A549 treated with dexamethasone at 1 μM for 4 hours (cell line): ENCODE measurements around the gene SPSB4. TPM values are rescaled to one million over a fixed set of nuclear protein-coding genes. Genes with fewer than 3 reads are reported as not detected.

Experiments used
- total RNA-seq: library from RNA; stranded (reverse); fragments of 200-300 nt; extraction: Qiagen RNA extraction; gene quantifications from 5 replicates; pipeline ENCODE4 v1.2.3, GENCODE V29; 2022

The SPSB4 gene
- total RNA-seq, result 0.10 to 0.25 TPM (median 0.16 TPM) in 5 replicates

DNA sequence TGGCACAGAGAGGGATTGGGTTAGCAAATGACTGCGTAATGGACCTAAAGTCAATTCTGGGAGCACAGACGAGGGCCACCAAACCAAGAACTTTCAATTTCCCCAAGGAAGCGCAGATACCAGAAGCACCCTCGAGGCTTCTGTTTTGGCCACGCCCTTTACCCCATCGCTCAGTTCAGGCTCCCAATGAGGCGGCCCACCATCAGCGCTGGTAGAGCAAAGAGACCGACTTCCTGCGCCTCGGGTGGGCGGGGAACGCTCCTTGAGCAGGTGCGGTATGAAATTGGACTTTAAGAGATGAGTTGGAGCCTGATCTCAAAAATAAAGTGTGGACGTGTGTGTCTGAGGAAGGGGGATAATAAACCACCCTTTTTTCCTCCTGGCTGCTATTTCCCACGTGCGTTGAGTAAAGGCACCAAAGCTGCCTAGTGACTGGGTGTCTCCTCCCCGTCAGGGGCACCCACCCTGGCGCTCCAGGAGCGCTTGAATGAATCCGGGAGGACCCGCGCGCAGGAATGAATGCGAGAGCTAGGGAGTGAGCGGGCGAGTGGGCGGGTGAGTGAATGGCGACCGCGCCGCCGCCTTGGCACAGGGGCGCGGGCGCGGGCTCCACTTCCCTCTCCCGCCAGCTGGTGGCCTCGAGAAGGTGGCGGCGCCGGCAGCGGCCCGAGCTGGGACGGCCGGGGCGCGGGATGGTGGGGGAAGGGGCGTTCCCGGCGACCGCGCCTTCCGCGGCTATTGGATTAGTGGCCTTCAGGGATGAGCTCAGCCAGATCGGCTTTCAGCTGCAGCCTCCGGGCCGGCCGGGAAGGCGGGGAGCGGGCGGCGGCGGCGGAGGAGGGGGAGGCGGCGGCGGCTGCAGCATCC is at the start of gene SPSB4:
Gene SPSB4, plus strand, starts transcription at position 772 of the 867 bp plus-strand sequence. CDS start 14,758 bp downstream, outside the sequence.

Other genes starting within 250 kb of the SPSB4 start
- 15.5 to 23.9 TPM (median 21.7 TPM) in 5 replicates for gene SLC25A36, start 109.5 kb upstream of the SPSB4 start, total RNA-seq
- 11.9 to 16.1 TPM (median 14.1 TPM) in 5 replicates for gene PXYLP1, start 180.5 kb downstream of the SPSB4 start, total RNA-seq